ENCODE data around the gene GALNTL6.
"Not testable (repeated sequence)": the region's sequence is repeated elsewhere in the genome, so short reads cannot be mapped to it uniquely, and the experiment has no call there.

The GALNTL6 gene

DNA sequence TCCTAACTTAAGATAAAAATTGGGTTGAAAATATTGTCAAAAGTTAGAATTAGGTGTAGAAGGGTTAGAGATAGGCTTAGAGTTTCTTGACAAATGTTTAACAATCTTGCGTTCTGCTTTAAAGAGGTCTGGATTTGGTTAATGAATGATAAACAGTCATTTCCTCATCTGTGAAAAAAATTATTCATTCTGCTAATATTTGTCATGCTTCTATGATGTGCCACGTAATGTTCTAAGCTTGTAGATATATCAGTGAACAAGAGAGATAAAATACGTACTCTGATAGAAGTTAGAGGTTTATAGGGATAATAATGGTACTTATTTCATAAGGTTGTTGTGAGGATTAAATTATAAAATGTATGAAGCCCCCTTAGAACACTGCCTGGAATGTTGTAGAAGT lies 912.4 kb downstream of the GALNTL6 start:
- no peaks in the 10 kb centered on the region for H3K27me3 ChIP-seq (ENCODE audit: insufficient read depth, poor library complexity, severe bottlenecking)
- no peak overlapping the region for H3K4me3 ChIP-seq (replicated peaks; ENCODE audit: insufficient read depth, low read length)
- TF ChIP-seq SPI1 (IDR thresholded peaks at IDR 0.05; ENCODE audit: borderline replicate concordance, low read depth), result no peak
- TF ChIP-seq GABPA (IDR thresholded peaks at IDR 0.05; ENCODE audit: low read depth), result no peak
- TF ChIP-seq, protein P1, sequence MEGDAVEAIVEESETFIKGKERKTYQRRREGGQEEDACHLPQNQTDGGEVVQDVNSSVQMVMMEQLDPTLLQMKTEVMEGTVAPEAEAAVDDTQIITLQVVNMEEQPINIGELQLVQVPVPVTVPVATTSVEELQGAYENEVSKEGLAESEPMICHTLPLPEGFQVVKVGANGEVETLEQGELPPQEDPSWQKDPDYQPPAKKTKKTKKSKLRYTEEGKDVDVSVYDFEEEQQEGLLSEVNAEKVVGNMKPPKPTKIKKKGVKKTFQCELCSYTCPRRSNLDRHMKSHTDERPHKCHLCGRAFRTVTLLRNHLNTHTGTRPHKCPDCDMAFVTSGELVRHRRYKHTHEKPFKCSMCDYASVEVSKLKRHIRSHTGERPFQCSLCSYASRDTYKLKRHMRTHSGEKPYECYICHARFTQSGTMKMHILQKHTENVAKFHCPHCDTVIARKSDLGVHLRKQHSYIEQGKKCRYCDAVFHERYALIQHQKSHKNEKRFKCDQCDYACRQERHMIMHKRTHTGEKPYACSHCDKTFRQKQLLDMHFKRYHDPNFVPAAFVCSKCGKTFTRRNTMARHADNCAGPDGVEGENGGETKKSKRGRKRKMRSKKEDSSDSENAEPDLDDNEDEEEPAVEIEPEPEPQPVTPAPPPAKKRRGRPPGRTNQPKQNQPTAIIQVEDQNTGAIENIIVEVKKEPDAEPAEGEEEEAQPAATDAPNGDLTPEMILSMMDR (IDR thresholded peaks at IDR 0.05; ENCODE audit: insufficient read depth, low read length), result no peak
- TF ChIP-seq, protein P2, sequence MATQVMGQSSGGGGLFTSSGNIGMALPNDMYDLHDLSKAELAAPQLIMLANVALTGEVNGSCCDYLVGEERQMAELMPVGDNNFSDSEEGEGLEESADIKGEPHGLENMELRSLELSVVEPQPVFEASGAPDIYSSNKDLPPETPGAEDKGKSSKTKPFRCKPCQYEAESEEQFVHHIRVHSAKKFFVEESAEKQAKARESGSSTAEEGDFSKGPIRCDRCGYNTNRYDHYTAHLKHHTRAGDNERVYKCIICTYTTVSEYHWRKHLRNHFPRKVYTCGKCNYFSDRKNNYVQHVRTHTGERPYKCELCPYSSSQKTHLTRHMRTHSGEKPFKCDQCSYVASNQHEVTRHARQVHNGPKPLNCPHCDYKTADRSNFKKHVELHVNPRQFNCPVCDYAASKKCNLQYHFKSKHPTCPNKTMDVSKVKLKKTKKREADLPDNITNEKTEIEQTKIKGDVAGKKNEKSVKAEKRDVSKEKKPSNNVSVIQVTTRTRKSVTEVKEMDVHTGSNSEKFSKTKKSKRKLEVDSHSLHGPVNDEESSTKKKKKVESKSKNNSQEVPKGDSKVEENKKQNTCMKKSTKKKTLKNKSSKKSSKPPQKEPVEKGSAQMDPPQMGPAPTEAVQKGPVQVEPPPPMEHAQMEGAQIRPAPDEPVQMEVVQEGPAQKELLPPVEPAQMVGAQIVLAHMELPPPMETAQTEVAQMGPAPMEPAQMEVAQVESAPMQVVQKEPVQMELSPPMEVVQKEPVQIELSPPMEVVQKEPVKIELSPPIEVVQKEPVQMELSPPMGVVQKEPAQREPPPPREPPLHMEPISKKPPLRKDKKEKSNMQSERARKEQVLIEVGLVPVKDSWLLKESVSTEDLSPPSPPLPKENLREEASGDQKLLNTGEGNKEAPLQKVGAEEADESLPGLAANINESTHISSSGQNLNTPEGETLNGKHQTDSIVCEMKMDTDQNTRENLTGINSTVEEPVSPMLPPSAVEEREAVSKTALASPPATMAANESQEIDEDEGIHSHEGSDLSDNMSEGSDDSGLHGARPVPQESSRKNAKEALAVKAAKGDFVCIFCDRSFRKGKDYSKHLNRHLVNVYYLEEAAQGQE (IDR thresholded peaks at IDR 0.05; ENCODE audit: insufficient replicate concordance, low read depth), result no peak
- TF ChIP-seq POLR2AphosphoS5 (IDR thresholded peaks at IDR 0.05; ENCODE audit: low read depth), result no peak
- no peak for DNase-seq (ENCODE audit: low read depth in 1 of 2, low spot score in 1 of 2)
- H3K27ac ChIP-seq (replicated peaks), result no peak overlapping the region

DNA sequence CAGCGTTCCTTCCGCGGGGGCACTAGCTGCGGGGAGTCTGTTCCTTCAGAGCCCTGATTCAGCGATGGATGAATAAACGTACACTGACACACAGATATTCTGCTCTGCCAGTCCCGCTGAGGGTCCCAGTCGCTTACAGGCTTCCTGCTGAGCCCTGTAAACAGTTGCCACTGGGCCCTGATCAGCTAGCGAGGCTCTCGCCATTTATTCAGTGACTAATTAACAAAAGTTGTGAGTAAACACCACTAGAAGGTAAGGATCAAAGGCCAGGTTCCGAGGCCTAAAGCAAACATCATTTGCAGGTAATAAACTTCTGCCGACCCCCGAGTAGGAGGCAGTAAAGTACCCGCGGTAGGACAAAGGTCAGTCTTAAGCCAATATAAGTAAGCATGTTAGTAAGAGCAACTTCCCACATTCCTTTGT lies 912.8 kb downstream of the GALNTL6 start:
- H3K4me3 ChIP-seq (replicated peaks; ENCODE audit: insufficient read depth, low read length), result no peak overlapping the region
- H3K27me3 ChIP-seq (ENCODE audit: insufficient read depth, poor library complexity, severe bottlenecking), result no peaks in the 10 kb centered on the region
- no peak overlapping the region for H3K27ac ChIP-seq (replicated peaks)
- no peak for DNase-seq (ENCODE audit: low read depth in 1 of 2, low spot score in 1 of 2)
- TF ChIP-seq, protein P2 (IDR thresholded peaks at IDR 0.05; ENCODE audit: insufficient replicate concordance, low read depth), result no peak
- TF ChIP-seq GABPA (IDR thresholded peaks at IDR 0.05; ENCODE audit: low read depth), result no peak
- TF ChIP-seq, protein P1 (IDR thresholded peaks at IDR 0.05; ENCODE audit: insufficient read depth, low read length), result no peak
- TF ChIP-seq POLR2AphosphoS5 (IDR thresholded peaks at IDR 0.05; ENCODE audit: low read depth), result no peak
- TF ChIP-seq SPI1 (IDR thresholded peaks at IDR 0.05; ENCODE audit: borderline replicate concordance, low read depth), result no peak

DNA sequence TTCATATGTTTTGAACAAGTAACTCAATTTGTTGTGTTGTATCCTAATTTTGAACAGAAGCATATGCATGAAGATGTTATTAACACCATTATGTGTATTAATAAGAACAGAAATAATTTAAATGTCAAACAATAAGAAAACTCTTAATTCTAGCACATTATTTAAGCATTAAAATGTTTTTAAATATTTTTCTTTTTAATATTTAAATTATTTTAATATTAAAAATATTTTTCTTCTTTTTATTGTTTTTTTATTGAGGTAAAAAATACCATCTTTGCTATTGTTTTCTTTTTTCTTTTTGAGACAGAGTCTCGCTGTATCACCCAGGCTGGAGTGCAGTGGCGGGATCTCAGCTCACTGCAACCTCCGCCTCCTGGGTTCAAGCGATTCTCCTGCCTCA lies 914.4 kb downstream of the GALNTL6 start:
- no peaks in the 10 kb centered on the region for H3K27me3 ChIP-seq (ENCODE audit: insufficient read depth, poor library complexity, severe bottlenecking)
- no peak for DNase-seq (ENCODE audit: low read depth in 1 of 2, low spot score in 1 of 2)
- H3K4me3 ChIP-seq (replicated peaks; ENCODE audit: insufficient read depth, low read length), result no peak overlapping the region
- TF ChIP-seq, protein P2 (IDR thresholded peaks at IDR 0.05; ENCODE audit: insufficient replicate concordance, low read depth), result no peak
- no peak for TF ChIP-seq GABPA (IDR thresholded peaks at IDR 0.05; ENCODE audit: low read depth)
- TF ChIP-seq POLR2AphosphoS5 (IDR thresholded peaks at IDR 0.05; ENCODE audit: low read depth), result no peak
- TF ChIP-seq SPI1 (IDR thresholded peaks at IDR 0.05; ENCODE audit: borderline replicate concordance, low read depth), result no peak
- TF ChIP-seq, protein P1 (IDR thresholded peaks at IDR 0.05; ENCODE audit: insufficient read depth, low read length), result no peak
- H3K27ac ChIP-seq (replicated peaks), result no peak overlapping the region

DNA sequence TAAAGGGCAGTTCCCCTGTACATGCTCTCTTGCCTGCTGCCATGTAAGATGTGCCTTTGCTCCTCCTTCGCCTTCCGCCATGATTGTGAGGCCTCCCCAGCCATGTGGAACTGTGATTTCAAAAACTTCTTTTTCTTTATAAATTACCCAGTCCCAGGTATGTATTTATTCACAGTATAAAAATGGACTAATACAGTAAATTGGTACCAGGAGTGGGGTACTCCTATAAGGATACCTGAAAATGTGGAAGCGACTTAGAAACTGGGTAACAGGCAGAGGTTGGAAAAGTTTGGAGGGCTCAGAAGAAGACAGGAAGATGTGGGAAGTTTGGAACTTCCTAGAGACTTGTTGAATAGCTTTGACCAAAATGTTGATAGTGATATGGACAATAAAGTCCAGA lies 920.4 kb downstream of the GALNTL6 start:
- DNase-seq (ENCODE audit: low read depth in 1 of 2, low spot score in 1 of 2); H3K4me3 ChIP-seq (replicated peaks; ENCODE audit: insufficient read depth, low read length); H3K27me3 ChIP-seq (ENCODE audit: insufficient read depth, poor library complexity, severe bottlenecking); H3K27ac ChIP-seq (replicated peaks): not testable (repeated sequence)

Data from HL-60 (cell line).